Stimulated activated CD8-positive, alpha-beta memory T cell treated with anti-CD3 and anti-CD28 coated beads, Interleukin-15, amount 100 ng/mL, for 1 hour (primary cell): ENCODE results near the gene AMMECR1.

Experiments used
- DNase-seq: peaks from one replicate; pipeline ENCODE4 v3.0.0-alpha.2; 2020; ENCODE audit warnings: low read depth

The AMMECR1 gene

DNA sequence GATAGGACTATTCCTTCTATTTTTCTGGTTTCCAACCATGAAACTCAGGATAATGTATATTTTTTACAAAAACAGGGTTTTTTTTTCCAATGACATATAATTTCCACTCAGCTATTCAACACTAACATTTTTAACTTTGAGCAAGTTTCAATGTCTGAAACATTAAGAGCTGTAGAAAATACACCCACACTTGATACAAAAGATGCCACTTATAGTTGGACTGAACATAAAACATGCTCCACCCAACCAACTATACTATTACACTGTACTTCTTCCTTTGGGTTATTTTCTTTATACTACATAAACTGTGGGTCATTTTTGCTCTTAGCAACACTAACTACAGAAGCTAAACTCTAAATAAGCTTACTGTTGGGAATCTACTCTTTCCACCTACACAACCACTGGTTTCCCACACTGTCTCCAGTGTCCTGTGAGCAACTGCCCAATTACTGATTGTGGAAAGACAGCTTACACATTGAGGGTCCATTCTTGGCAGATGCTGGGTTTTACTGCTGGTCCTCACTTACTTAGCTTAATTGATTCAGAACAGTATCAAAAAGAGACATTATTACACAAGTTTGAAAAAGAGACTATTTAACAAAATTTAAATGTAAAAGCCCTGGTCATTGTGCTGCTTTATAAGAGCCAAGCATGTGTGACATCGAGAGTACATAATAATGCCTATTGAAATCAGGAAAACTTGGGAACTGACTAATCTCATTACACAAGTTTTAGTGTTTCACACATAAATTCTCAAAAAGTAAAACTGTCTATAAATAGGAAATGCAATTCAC lies 6.3 kb downstream of the AMMECR1 start:
- DNase-seq, result no peak

DNA sequence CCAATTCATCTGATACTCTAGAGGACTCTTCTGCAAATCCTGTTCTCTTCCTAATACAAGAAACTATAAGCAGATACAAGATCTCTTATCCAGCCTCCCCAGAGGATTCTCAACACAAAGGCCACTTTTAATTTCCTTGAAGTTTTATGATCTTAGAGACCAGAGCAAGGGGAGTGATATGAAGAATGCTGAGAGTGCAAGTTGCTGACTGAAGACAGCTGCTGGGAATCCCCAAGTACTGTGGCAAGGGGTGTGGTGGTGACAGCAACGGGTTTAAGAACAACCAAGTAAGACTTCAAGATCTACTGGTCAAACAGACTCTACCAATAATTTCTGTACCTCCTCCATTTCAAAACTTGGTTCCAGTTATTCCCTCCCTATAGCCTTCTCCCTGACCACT lies 7.0 kb downstream of the AMMECR1 start:
- DNase-seq, result no peak

DNA sequence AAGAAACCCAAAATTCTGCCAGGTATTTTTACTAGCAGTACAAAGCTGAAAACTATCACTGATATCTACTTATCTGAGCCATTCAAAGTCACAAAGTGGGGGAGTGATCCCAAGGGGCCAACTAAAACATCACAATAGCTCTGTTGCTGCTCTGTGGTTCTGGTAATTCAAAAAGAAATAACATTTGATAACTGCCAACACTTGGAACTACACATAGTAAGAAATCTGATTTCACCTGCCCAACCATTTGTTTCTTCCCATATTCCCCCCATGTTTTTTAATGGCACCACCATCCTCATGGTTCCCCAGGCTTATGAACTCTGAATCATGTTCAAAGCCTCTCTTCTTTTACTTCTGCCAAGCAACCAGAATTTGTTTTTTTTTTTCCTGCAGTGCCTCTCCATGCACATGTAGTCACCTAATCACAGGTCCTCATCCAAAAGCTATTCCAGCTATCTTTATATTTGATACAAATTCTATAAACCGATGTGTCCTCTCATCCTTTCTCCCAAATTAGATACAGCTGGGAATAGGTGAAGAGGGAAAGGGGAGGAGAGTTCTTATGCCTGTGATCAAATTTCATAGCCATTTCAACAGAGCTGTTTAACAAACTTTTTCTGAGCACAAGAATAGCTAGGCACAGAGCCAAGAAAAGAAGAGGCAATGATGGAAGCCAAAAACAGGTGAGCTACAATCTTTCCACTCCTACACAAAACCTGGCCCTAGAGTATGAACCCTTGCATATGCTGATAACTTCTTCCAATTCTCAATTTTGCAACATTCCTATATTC lies 7.7 kb downstream of the AMMECR1 start:
- DNase-seq, result no peak

DNA sequence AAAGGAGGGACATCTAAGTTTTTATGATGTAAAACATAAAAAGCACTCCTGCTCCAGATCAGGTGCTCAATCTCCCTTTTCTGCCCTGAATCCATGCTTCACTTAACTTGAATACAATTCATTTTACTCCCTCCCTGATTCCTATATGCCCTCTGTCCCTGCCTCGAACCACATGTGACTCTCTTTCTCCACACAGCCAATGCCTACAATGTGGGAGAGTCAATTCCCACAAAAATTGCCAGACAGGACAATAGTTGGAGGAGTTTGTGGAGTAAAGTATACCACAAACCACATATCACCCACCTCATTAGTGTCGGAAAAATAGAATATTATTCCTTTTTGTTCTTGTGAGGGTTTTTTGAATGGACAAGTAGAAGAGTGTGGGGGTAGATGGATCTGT lies 9.7 kb downstream of the AMMECR1 start:
- DNase-seq, result no peak

DNA sequence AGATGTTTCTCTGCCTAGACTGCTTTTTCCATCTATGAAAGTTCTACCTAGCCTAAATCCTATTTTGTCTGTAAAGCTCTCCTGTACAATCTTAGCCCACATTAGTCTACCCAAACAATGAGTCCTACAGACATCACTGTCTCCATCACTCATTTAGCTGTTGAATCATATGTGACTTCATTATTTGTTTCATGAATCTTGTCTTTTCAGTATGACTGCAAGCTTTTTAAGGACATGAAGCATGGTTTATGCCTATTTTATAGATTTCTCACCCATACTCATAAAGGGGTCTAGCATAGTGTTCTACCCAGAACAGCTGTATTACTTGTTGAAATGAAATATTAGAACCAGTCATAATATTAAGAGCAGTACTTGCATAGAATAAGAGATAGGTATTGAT lies 13.0 kb downstream of the AMMECR1 start:
- no peak for DNase-seq

DNA sequence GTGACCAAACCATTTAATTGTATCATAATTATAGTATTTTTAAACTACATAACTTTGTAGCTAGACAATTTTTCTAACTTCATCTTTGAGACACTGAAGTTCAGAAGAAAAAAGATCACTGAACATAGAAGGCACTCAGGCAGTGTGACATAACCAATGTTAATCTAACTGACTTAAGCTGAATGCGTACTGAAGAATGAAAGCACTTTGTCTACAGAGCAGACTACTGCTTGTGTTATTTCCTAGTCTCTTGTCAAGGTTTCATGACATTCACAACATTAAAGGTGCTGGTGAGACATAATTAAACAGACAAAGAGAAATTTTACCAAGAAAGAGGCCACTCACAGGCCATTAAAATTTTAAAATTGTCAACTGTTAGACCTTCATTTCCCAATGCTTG lies 13.5 kb downstream of the AMMECR1 start:
- DNase-seq, result no peak

DNA sequence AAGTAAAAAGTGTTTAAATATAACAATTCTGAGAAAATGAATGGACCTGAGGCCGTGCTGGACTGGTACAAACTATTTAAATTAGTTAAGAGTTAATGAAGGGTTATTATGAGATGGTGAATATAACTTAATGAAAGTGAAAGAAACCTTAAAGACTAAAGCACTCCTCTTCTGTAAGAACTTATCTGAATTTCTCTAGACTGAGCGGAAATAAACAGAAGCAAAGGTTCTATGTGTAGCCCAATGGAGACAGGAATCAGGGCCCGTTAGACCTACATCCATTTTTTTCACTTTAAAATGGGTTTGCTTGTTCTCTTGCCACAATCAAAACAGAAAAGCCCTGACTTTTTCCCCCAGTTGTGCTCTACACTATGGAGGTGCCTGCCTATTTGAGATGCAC lies 14.9 kb downstream of the AMMECR1 start:
- DNase-seq, result no peak

DNA sequence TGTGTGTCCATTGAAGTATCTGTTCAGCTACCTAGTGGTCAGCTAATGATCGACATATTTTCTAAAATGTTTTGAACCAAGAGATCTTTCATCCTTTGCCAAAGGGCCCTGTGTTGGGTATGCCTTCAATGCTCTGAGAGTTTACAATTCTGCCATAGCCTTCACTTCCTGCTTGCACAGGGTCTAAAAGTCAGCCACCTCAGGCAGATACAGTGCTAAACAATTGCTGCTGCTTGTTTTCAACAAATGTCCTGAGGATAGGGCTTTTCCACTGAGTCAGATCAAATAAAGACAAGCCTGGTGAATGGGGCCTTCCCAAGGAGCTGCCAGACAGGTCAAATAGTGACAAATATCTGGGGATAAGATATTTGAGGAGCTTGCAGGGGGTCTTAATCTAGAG lies 16.7 kb downstream of the AMMECR1 start:
- no peak for DNase-seq

DNA sequence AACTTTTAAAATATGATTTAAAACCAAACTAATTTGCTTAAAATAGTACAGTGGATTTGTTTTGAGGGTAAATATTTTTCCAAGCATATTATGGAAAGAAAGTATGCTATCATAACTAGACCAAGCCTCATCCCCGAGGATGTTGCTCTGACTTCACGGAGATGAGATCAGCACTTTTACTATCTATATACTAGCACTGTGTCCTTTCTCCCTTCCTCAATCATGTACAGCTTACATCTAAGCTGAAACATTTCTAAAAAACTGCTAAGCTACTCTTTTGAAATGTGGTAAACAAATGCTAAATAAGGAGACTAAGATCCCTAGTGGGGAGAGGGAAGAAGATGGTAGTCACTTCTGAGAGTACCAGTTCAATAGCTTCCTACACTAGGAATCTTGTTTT lies 23.8 kb downstream of the AMMECR1 start:
- no peak for DNase-seq

DNA sequence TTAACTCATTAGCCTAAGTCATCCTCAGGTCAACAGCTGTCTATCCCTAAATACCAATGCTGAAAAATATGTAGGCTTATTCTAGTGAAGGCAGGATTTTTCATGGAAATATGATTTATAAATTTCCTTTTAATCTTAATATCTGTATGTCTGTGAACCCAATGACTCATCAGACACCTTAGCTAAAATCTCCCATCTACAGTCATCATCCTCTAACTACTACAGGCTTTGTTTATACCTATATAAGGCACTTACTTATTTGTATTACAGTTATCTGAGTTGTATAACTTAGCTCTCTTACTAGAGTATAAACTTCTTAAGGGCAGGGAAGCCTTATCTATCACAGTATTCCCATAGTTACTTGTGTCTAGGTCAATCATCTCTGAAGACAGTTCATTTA lies 24.2 kb downstream of the AMMECR1 start:
- DNase-seq, result no peak

DNA sequence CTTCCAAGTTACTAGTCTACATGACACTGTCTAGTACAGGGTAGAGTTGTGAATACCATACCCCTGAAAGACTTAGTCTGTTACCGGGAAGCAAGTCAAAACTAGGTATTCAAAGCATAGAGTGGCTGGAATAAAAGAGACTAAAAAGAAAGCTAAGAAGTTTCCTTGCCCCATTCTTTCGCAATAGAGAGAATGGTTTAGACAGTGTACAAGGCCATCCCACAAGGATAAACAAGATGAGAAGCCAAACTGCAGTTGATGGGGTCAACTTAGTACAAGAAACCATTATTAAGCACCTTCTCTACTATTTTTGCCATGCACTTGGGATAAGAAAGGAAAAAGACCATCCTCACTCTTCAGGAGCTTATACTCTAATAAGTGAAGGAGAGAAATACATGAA lies 30.3 kb downstream of the AMMECR1 start:
- no peak for DNase-seq

DNA sequence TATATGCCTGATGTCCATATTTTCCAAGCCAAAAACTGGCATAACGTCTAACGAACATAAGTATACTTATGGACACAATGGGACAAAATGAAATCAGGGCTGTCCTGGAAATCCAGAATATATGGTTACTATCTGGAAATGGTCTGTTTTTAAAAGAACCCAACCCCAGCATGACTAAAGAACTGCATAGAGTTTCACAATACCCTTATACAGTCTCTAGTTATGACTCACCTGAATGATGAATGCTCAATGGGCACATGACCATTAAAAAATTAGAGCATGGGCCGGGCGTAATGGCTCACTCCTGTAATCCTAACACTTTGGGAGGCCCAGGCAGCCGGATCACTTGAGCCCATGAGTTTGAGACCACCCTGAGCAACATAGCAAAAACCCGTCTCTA lies 31.8 kb downstream of the AMMECR1 start:
- DNase-seq, result no peak

DNA sequence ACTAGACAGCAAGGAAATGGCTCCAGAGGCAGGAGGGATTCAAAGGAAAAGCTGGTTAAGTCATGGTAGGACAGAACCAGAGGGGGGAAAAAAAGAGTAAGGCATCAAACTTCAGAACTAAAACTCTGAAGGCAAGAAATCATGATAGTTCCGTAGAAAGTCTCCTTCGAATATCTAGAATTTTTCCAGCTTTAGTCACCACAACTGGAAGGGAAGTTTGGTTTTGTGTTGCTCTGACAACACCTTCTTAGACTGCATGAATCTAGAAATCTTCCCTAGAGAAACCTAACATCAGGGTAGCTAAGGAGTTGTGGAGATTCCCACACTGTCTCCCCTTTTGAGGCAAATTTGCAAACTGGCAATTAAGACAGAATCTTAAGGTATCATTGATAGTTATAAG lies 33.7 kb downstream of the AMMECR1 start:
- DNase-seq, result no peak

DNA sequence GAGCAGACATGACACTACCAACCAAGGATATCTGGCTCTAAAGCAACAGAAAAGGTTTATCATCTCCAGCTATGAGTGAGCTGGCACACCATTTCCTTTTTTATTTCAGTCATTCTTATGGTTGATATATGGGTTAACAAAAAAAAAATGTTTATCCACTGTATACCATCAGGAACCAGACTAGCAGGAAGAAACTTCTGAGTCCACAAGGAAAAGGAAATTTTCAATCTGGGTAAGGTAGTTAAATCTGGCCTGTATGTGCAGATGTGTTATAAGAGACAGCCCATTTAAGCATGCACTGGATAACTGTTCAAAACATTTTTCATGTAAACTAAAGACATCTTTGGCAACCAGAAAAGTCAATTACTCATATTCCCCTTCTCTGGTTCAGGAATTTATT lies 35.0 kb downstream of the AMMECR1 start:
- DNase-seq, result no peak

DNA sequence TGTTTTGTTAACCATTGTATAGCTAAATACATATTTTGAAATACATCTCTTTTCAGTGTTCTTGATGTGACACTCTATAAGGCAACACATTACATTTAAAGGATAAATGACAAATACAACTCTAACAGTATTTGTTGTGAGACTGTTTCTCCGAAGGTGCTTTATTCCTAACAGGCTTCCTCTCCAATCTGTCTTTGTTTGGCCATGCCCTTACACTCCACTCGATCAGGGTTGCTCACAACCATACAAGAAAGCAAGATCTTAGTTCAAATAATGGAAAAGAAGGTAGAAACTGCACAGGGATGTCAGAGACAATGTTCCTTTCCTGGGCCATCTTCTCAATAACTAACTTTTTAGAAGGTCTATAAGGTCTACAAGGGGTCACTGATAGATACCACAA lies 36.5 kb downstream of the AMMECR1 start:
- no peak for DNase-seq

DNA sequence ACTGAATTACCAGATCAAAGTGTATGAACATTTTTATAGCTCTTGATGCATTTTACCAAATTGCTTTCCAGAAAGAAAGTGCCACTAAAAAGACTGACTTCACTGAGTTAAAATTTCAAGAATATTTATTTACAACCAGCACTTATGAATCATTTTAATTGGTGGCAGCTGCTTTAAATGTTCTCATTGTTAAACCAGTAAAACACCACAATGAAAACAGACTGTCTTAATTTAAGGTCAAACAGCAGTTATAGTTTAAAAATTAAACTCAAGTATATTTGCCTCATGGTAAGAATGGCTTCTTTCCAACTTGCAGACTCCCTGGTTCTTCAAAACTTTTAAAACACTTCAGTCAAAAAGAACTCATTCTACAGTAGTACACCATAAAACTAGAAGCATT lies 36.9 kb downstream of the AMMECR1 start:
- DNase-seq, result no peak

DNA sequence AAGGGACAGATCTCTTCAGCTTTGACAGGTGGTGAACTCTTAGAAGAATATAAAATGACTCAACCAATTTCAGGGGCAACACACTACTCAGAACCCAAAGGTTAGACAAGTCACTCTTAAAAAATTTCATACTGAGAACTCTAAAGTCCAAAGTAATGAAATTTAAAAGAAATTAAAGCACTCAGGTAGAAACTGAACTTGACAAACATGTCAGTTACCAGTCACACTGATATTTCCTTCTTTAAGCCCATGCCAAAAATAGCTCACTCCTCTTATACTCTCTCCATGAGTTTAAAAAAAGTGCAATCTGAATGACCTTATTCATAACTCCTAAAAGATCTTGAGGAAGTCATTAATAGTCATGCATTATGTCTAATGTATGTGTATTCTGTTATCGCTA lies 40.3 kb downstream of the AMMECR1 start:
- DNase-seq, result no peak

DNA sequence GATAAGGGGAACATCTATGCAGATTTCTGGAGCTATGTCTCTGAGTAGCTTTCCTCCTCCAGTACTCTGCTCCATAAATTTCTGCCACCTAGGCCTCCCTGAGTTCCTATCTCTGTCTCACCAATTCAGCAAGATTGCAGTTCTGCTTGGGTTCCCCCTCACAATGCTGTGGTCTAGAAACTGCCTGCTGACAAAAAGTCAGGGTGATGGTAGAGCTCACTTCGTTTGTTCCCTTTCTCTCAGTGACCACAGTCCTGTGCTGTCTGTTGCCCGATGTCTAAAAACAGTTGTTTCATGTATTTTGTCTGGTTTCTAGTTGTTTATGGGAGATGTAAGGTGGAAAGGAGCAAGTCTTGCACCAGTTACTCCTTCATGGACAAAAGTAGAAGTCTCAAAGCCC lies 41.1 kb downstream of the AMMECR1 start:
- no peak for DNase-seq

DNA sequence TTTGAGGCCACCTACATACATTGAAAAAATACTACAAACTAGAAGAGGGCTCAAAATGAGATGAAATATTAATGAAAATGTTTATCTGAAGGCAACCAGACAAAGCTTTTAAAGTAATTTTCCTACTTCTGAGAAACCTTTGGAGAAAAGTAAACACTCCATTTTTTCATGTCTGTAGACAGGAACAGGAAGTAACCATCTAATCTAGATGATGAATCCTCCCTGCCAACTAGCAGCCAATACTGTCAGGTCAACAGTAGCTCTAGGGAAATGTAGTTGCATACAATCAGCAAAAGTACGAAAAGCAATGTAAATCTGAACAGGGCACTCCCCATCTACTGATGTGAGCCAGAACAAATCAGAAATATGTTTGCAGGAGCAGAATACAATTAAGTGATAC lies 49.0 kb downstream of the AMMECR1 start:
- DNase-seq, result no peak

DNA sequence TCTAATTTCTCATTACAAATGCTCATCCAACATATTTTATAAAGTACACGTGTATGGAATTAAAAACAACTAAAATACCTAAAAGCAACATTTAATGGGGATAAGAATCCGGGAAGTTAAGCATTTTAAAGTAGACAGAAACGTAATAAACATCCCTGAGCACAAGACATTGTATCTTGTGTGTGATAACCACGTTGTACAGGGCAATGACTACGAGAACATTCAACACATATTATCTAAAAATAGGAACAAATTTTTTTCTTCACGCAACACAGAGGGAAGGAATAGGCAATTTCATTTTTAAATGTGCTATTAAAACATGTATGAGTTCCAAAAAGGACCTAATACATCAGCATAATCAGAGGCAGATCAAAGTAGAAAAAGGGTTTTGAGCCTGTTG lies 49.5 kb downstream of the AMMECR1 start:
- no peak for DNase-seq

DNA sequence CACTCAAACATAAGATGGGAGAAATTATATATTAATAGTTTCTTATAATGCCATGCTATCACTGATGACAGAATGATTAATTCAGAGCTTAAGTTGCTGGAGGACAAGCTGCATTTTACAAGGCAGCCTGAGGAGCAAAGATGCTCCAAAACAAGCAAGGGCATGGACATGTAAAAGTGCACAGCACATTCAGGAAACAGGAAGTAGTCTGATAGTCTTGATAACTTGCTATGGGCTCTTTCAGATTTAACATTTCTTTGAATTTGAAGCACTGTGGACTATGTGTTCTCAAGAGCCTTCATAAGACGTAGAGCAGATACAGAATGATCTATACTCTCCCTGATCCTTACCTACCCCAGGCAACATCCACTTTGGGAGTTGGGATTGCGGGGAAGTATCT lies 50.0 kb downstream of the AMMECR1 start:
- no peak for DNase-seq

DNA sequence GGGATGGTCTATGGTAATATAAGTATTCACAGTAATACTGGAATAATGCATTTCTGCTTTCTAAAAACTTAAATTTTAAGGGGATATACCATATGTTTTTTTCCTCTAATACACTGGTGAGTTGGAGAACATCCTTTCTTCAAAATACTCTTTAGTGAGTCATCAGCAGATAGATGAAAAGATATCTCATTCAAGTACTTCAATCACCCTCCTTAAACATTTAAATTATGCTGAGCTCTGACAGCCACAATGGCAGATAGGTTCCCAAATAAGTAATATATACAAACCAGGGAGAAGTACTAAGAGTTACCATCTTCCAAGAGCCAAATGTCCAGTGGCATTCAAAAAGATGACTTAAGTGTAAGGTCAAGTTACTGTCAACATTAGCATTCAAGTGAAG lies 52.2 kb downstream of the AMMECR1 start:
- DNase-seq, result no peak

DNA sequence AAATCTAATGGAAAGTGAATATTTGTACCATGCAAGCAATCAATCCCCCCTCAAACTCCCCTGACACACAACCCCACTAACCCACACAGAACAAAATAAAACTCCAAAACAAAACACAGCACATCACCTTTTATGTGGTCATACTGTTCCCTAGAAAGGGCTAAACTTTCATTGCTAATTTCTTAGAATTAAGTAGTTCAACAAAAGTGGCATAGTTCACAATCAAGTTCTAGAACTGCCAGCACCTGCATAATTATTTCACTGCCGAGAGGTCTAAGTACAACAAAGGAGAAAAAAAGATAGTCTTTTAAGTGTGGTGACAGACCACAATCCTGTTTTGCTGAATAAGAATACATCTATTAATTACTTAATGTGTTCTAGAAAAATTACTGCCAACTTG lies 58.8 kb downstream of the AMMECR1 start:
- DNase-seq, result no peak

DNA sequence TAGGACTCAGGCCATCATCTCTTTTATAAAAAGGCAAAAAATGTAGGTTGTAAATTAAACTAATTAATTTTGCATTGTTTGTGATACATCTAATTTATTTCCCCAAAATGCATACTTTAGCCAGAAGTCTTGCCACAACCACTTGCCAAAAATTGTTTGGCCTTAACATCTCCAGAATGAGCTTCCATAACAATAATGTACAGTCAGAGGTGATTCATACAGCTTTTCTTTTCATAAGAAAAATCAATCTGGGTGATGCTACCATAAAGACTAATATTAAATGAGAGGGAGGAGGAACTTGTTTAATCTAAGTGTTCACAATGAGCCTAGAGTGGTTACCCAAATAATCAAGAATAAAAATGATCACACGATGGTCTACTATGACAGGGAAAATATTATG lies 59.3 kb downstream of the AMMECR1 start:
- no peak for DNase-seq
